Stimulated activated CD4-positive, alpha-beta T cell treated with anti-CD3 and anti-CD28 coated beads, Interleukin-1b, Interleukin-23, amount 100 ng/mL, for 24 hours (primary cell): Measurements from ENCODE around the gene LRMDA.

Experiments used
- DNase-seq, 4 experiments: peaks; one replicate each; pipeline ENCODE4 v3.0.0-alpha.2; 2020; ENCODE audit warnings: low read depth in 4 of 4, low spot score in 1 of 4

Gene LRMDA

GRCh38 chr10:76111404-76111803 is 680.0 kb downstream of the LRMDA start:
- no peak for DNase-seq

GRCh38 chr10:76111986-76112825 is 680.8 kb downstream of the LRMDA start:
- no peak for DNase-seq

GRCh38 chr10:76112826-76113150 is 681.4 kb downstream of the LRMDA start:
- DNase-seq = no peak

- no peak for DNase-seq
These were observed 682.5 kb downstream of the LRMDA start for GRCh38 chr10:76113952-76114351.

- no peak for DNase-seq
These were observed 683.2 kb downstream of the LRMDA start for GRCh38 chr10:76114581-76115001.

GRCh38 chr10:76115131-76115470 is 683.7 kb downstream of the LRMDA start:
- no peak for DNase-seq

- no peak for DNase-seq
These were observed 684.2 kb downstream of the LRMDA start for GRCh38 chr10:76115471-76116155.

GRCh38 chr10:76116523-76116922 is 685.1 kb downstream of the LRMDA start:
- DNase-seq = no peak

GRCh38 chr10:76117949-76118348 is 686.5 kb downstream of the LRMDA start:
- DNase-seq = no peak

- DNase-seq = no peak
These were observed 687.6 kb downstream of the LRMDA start for GRCh38 chr10:76119036-76119435.

GRCh38 chr10:76119515-76119914 is 688.1 kb downstream of the LRMDA start:
- DNase-seq = no peak

- no peak for DNase-seq
These were observed 690.6 kb downstream of the LRMDA start for GRCh38 chr10:76122056-76122455.

- no peak for DNase-seq
These were observed 692.9 kb downstream of the LRMDA start for GRCh38 chr10:76124280-76124679.

- DNase-seq = no peak
These were observed 694.5 kb downstream of the LRMDA start for GRCh38 chr10:76125900-76126299.

GRCh38 chr10:76126607-76127527 is 695.4 kb downstream of the LRMDA start:
- no peak for DNase-seq

GRCh38 chr10:76127984-76128589 is 696.7 kb downstream of the LRMDA start:
- DNase-seq = no peak

GRCh38 chr10:76129213-76129612 is 697.8 kb downstream of the LRMDA start:
- no peak for DNase-seq

- no peak for DNase-seq
These were observed 699.5 kb downstream of the LRMDA start for GRCh38 chr10:76130892-76131291.

GRCh38 chr10:76133597-76134255 is 702.3 kb downstream of the LRMDA start:
- no peak for DNase-seq

- DNase-seq = no peak
These were observed 705.5 kb downstream of the LRMDA start for GRCh38 chr10:76136961-76137360.

- no peak for DNase-seq
These were observed 706.9 kb downstream of the LRMDA start for GRCh38 chr10:76138286-76138685.
